Uterus (tissue), 4 donors: Measurements from ENCODE around the gene NUDT21. TPM values are rescaled to one million over a fixed set of nuclear protein-coding genes. Genes with fewer than 3 reads are reported as not detected.

Experiments
- DNase-seq, 2 donors: peaks; one replicate each; pipeline ENCODE4 v3.0.0-alpha.2; 2019 to 2020
- H3K27ac ChIP-seq, 2 donors: fragments of 200-600 bp; sonication (generic); 1 replicate in 1 of 2; 2 replicates in 1 of 2; pipeline ENCODE4 v1.5.1; 2016 to 2018
- H3K27me3 ChIP-seq, 2 donors: fragments of 200-600 bp; sonication (generic); one replicate each; pipeline ENCODE4 v1.5.1; 2018 to 2019; ENCODE audit warnings: control low read depth in 1 of 2
- H3K36me3 ChIP-seq, 2 donors: fragments of 200-600 bp; sonication (generic); one replicate each; pipeline ENCODE4 v1.5.1; 2019; ENCODE audit warnings: control low read depth in 1 of 2
- H3K4me1 ChIP-seq, 2 donors: fragments of 200-600 bp; sonication (generic); one replicate each; pipeline ENCODE4 v1.5.1; 2018 to 2019; ENCODE audit warnings: control low read depth in 1 of 2
- H3K4me3 ChIP-seq, 2 donors: fragments of 200-600 bp; sonication (generic); 1 replicate in 1 of 2; 2 replicates in 1 of 2; pipeline ENCODE4 v1.5.1; 2018 to 2019; ENCODE audit warnings: mild to moderate bottlenecking in 1 of 2
- H3K9me3 ChIP-seq, 2 donors: fragments of 200-600 bp; sonication (generic); one replicate each; pipeline ENCODE4 v1.5.1; 2019; ENCODE audit warnings: control low read depth in 1 of 2
- POLR2A ChIP-seq, 2 donors: fragments of 450-650 bp; IDR thresholded peaks; one replicate each; pipeline ENCODE4 v1.6.1; 2016; ENCODE audit warnings: antibody characterized with exemption in 2 of 2, mild to moderate bottlenecking in 1 of 2, moderate library complexity in 1 of 2
- intact Hi-C: fragments of 100-400 bp; cut with DNase I; formaldehyde crosslinking; loops from one replicate; pipeline ENCODE4 v1.15.1; 2023; ENCODE audit warnings: low total_unique reads
- total RNA-seq, 4 donors: library from RNA; depleted of rRNA in 3 of 4; stranded (reverse); fragments of >200 nt in 3 of 4; gene quantifications; one replicate each; pipeline versions ENCODE4 v1.1.0 to v1.2.4, GENCODE V29; 2014 to 2023
- TF ChIP-seq, protein P1 (sequence below), 4 experiments: fragments of 200-600 bp in 2 of 4; fragments of 450-650 bp in 2 of 4; sonication (generic) in 2 of 4; IDR thresholded peaks; one replicate each; pipeline ENCODE4 v1.5.1; 2016 to 2019; ENCODE audit warnings: antibody characterized with exemption in 4 of 4, mild to moderate bottlenecking in 2 of 4, moderate library complexity in 1 of 4
- donor health status: DM: yes; HTN: yes; CAD: no.

The NUDT21 gene
- total RNA-seq, 4 donors from 2014 or later = 23.1 to 184 (median 89.2) TPM

- DNase-seq = no peak
- no peaks in the 10 kb centered on the region for H3K27me3 ChIP-seq
- no peaks in the 10 kb centered on the region for H3K9me3 ChIP-seq
- no peak overlapping the region for H3K27ac ChIP-seq
- H3K36me3 ChIP-seq = no peaks in the 10 kb centered on the region
- intact Hi-C loops = no loop called here
- no peaks in the 10 kb centered on the region for H3K4me1 ChIP-seq
- H3K4me3 ChIP-seq = no peak overlapping the region
- TF ChIP-seq, protein P1, sequence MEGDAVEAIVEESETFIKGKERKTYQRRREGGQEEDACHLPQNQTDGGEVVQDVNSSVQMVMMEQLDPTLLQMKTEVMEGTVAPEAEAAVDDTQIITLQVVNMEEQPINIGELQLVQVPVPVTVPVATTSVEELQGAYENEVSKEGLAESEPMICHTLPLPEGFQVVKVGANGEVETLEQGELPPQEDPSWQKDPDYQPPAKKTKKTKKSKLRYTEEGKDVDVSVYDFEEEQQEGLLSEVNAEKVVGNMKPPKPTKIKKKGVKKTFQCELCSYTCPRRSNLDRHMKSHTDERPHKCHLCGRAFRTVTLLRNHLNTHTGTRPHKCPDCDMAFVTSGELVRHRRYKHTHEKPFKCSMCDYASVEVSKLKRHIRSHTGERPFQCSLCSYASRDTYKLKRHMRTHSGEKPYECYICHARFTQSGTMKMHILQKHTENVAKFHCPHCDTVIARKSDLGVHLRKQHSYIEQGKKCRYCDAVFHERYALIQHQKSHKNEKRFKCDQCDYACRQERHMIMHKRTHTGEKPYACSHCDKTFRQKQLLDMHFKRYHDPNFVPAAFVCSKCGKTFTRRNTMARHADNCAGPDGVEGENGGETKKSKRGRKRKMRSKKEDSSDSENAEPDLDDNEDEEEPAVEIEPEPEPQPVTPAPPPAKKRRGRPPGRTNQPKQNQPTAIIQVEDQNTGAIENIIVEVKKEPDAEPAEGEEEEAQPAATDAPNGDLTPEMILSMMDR (IDR thresholded peaks at IDR 0.05) = no peak
- no peak for TF ChIP-seq POLR2A (IDR thresholded peaks at IDR 0.05)
Observed at GRCh38 chr16:56488035-56488434, 36.9 kb upstream of the NUDT21 start.

DNA sequence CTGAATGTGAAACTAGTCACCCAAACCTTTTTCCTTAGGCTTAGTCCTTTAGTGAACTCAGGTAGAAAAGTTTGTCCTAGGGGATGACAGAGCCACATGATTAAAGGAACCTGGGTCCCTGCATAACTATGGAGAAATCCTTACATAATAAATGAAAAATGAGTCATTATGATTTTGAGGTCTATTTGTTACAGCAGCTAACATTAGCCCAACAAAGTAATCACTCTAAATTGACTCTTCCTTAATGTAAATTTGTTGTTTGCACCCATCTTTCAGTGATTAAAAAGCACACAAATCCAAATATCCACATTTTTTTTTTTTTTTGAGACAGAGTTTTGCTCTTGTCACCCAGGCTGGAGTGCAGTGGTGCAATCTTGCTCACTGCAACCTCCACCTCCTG is 32.3 kb upstream of the NUDT21 start:
- Histone ChIP-seq H3K27me3 (no peaks in the 10 kb centered on the region), H3K36me3 (no peaks in the 10 kb centered on the region), H3K27ac (no peak overlapping the region), H3K4me3 (no peak overlapping the region), H3K9me3 (no peaks in the 10 kb centered on the region), H3K4me1 (no peaks in the 10 kb centered on the region)
- intact Hi-C loops = no loop called here
- TF ChIP-seq POLR2A (IDR thresholded peaks at IDR 0.05) = no peak
- TF ChIP-seq, protein P1 (IDR thresholded peaks at IDR 0.05) = no peak
- no peak for DNase-seq

DNA sequence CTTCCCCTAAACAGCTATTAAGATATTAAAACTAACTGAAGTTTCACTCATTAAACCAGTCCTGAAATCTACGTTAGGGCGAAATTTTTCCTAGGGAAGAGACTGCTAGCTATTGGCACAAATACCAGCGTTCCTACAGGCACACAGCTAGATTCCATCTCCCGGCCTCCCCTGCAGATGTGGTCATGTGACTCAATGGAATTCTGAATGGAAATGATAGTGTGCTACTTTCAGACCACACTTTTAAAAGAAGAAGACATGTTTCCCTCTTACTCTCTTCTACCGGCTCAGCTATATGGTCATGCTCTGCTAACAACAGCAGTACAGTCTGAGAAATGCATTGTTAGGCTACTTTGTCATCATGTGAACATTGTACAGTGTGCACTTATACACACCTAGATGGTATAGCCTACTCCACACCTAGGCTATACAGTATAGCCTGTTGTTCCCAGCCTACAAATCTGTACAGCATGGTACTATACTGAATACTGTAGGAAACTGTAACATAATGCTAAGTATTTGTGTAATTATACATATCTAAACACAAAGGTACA is 31.6 kb upstream of the NUDT21 start:
- H3K27me3 ChIP-seq = no peaks in the 10 kb centered on the region
- H3K27ac ChIP-seq = no peak overlapping the region
- intact Hi-C loops = no loop called here
- no peaks in the 10 kb centered on the region for H3K36me3 ChIP-seq
- H3K4me1 ChIP-seq = no peaks in the 10 kb centered on the region
- DNase-seq = no peak
- TF ChIP-seq, protein P1 (IDR thresholded peaks at IDR 0.05) = no peak
- TF ChIP-seq POLR2A (IDR thresholded peaks at IDR 0.05) = no peak
- no peak overlapping the region for H3K4me3 ChIP-seq
- no peaks in the 10 kb centered on the region for H3K9me3 ChIP-seq

DNA sequence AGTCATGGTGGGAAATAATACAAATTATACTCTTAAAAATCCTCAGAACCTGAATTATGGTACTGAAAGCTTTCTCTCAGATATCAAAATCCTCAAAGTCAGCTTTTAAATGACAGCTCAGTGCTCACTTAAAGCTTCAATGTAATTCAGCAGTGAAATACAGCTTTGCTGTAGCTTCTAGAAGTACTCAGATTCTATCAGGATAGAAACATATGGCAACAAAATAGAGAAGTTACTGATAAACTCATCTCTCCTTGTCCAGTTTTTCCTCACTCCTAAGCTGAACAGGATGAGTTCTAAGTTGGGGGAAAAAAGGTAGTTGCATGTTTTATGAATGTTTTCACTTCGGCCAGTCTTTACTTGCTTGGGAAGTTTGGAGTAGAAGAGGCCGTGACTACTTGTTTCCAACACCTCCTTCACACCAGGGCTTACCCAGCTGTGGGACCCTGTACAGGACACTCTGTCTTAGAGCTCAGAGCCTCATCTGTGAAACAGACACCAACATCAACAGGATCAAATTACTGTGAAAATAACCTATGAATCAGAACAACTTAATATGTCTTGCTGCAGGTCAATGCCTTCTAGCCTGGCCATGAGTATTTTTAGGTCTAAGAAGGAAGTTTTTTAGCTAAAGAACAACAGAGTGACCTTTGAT is 30.5 kb upstream of the NUDT21 start:
- H3K27ac ChIP-seq = no peak overlapping the region
- intact Hi-C loops = no loop called here
- TF ChIP-seq, protein P1 (IDR thresholded peaks at IDR 0.05) = no peak
- TF ChIP-seq POLR2A (IDR thresholded peaks at IDR 0.05) = no peak

GRCh38 chr16:56480776-56481467 is 29.8 kb upstream of the NUDT21 start:
- Histone ChIP-seq H3K4me3 (no peak overlapping the region), H3K27me3 (no peaks in the 10 kb centered on the region), H3K27ac (no peak overlapping the region), H3K36me3 (no peaks in the 10 kb centered on the region), H3K4me1 (no peaks in the 10 kb centered on the region), H3K9me3 (no peaks in the 10 kb centered on the region)
- no peak for DNase-seq
- TF ChIP-seq POLR2A (IDR thresholded peaks at IDR 0.05) = no peak
- TF ChIP-seq, protein P1 (IDR thresholded peaks at IDR 0.05) = no peak
- intact Hi-C loops = no loop called here

More for the DNA sequence above, 30.5 kb upstream of the NUDT21 start:
- Histone ChIP-seq H3K27me3 (no peaks in the 10 kb centered on the region), H3K36me3 (no peaks in the 10 kb centered on the region), H3K4me3 (no peak overlapping the region), H3K9me3 (no peaks in the 10 kb centered on the region), H3K4me1 (no peaks in the 10 kb centered on the region)
- no peak for DNase-seq
